Left lobe of liver (tissue), 2 donors: ENCODE data around the gene PARP15. TPM values are rescaled to one million over a fixed set of nuclear protein-coding genes. Genes with fewer than 3 reads are reported as not detected.
A peak's percentile ranks its signal among the peaks of the same experiment; 100 is the strongest.
"Not testable (repeated sequence)": the region's sequence is repeated elsewhere in the genome, so short reads cannot be mapped to it uniquely, and the experiment has no call there.

ENCODE experiments used
- ATAC-seq: fragments of 200-7000 bp; cut with Tn5 transposase; one replicate; pipeline ENCODE4 v1.9.1; 2020; ENCODE audit warnings: mild to moderate bottlenecking, moderate library complexity
- DNase-seq: peaks from one replicate; pipeline ENCODE4 v3.0.0-alpha.2; 2020; ENCODE audit warnings: low spot score
- total RNA-seq: library from RNA; stranded (reverse); gene quantifications from one replicate; pipeline ENCODE4 v1.2.1, GENCODE V29; 2021
- donor health status: DM: no; HTN: no; CAD: no; lungs with moderate emphysema.
- donor health status: DM: no; HTN: yes; CAD: no.

Gene PARP15
- total RNA-seq: 1.0 TPM

DNA sequence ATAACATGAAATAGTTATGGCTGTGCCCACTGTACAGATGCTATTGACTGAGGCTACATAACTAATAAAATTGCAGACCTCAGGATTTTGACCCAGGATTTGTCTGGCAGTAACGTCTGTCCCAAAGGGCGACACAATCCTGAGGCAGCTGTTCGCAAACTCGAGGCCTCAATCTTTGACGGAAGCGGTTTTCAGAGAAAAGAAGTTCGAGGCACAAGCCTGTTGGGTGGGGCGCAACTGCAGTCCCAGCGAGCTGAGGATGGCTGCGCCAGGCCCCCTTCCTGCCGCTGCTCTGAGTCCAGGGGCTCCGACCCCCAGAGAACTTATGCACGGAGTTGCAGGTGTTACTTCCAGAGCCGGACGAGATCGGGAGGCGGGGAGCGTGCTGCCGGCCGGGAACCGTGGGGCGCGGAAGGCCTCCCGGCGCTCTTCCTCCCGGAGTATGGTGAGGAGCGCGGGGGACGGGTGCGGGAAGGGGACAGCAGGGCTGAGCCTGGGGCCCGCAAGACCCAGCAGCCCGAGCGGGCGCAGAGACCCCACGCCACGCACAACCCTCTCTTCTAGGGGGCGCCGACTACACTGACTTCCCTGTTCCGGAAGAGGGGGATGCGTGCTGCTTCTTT is at the start of gene PARP15:
PARP15 (plus strand) TSS at position 242 of the 623 bp plus-strand sequence; CDS start at position 260, 18 bp downstream.
- ATAC-seq: peak; percentile 41
- DNase-seq: no peak

GRCh38 chr3:122530164-122530563 is 47.3 kb upstream of the PARP15 start:
- ATAC-seq (peak; percentile 59), DNase-seq (no peak)

GRCh38 chr3:122533480-122533879 is 44.0 kb upstream of the PARP15 start:
- ATAC-seq: no peak

GRCh38 chr3:122533931-122534334 is 43.5 kb upstream of the PARP15 start:
- ATAC-seq: no peak
- no peak for DNase-seq

More at GRCh38 chr3:122533480-122533879, 44.0 kb upstream of the PARP15 start:
- DNase-seq: no peak

GRCh38 chr3:122535964-122536631 is 41.4 kb upstream of the PARP15 start:
- ATAC-seq: no peak
- DNase-seq: no peak

DNA sequence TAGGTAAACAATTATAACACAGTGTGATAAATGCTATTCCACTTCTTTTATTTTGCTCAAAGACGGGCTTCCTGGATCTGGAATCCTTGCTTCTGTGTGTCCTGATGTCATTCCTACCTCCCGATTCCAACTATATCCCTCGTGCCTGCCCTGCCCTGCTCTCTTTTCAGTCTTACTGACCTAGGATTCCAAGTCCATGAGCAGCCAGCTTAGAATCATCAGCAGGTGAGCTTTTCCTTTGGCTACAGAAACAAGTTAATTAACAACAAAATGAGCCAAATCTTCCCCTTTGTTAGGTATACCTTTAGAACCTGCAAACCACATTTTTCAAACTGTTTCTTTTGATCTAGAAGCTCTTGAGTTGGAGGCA is 40.8 kb upstream of the PARP15 start:
- DNase-seq (no peak), ATAC-seq (no peak)

GRCh38 chr3:122538956-122539490 is 38.4 kb upstream of the PARP15 start:
- no peak for ATAC-seq
- DNase-seq: no peak

GRCh38 chr3:122546151-122546550 is 31.3 kb upstream of the PARP15 start:
- DNase-seq: peak; percentile 63
- peak; percentile 73 for ATAC-seq

DNA sequence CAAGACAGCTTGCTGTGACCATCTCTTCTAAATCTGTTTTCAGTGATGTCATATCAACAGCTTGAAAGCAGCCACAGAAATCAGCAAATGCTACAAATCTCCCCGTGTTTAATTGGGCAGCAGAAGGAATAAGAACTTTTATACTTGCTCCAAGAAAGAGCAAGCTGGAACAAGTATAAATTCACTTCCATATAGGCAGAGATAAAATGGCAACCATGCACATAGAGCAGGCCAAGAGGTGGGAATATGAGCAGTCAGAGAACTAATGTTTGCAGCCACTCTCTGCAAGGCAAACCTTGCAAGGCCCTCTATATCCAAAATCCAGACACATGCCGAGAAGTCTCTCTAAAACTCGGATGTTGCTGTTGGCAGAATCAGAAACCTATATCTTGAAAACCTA is 29.4 kb upstream of the PARP15 start:
- ATAC-seq (no peak), DNase-seq (no peak)

DNA sequence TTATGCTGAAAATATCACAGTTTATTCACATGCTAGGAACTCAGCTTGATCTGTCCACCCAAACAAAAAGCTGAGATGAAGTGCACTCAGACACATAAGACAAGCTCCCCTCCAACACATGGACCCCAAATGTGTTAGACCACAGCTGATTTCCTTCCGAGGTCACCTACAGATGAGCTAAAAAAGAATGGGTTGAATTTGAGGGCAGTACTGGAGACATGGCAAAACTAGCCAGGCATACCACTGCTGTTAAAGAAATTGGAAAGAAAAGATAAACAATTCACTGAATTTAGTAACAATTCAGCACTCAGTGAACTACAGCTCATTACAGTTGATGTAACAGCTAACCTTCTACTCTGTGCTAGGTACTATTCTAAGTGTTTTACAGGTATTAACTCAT is 28.8 kb upstream of the PARP15 start:
- ATAC-seq (no peak), DNase-seq (no peak)

GRCh38 chr3:122553171-122553570 is 24.3 kb upstream of the PARP15 start:
- ATAC-seq (peak; percentile 57), DNase-seq (no peak)

DNA sequence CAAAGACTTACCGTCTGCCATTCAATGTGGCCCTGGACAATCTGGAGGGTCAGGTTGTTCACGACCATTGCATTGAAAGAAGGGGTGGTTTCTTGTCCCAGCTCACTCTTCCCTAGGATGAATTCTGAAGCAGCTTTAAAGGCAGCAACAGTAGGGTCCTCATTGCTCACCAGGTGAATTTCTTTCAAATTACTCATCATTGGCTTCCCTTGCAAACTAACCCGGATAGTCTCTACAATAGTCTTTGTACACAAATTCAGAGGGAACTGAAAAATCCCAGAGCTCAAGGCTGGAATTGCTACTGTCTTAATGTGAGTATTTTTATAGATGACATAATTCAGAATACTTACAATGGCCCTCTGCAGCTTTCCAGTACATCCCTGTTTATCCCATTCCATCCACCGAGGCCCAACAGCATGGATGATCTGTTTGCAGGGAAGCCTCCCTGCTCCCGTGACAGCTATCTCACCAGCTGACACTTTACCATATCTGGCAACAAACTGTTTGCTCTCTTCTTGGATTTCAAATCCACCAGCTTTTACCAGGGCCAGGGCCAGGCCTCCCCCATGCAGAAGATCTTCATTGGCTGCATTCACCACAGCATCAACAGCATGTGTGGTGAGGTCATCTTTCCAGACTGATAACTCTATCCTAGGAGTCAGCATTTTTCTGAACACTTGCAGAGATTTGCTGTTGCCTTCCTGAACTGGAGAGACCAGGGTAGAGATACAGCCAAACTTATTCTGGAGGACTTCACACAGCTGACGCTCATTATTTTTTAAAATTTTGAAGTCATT is 22.0 kb upstream of the PARP15 start:
- DNase-seq (no peak), ATAC-seq (peak; percentile 21)

- DNase-seq: no peak
- ATAC-seq: no peak
These were observed 20.1 kb upstream of the PARP15 start for GRCh38 chr3:122557356-122557755.

DNA sequence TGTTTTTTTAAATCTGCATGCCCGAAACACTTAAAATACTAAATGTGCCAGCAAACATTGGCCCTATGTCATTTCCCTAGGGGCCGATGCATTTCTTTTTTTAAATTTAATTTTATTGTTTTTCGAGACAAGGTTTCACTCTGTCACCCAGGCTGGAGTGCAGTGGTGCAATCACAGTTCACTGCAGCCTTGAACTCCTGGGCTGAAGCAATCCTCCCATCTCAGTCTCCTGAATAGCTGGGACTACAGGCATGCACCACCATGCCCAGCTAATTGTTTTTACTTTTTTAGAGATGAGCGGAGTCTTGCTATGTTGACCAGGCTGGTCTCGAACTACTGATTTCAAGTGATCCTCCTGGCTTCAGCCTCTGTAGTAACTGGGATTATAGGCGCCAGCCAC is 18.8 kb upstream of the PARP15 start:
- DNase-seq (no peak), ATAC-seq (peak; percentile 53)

- ATAC-seq: no peak
- DNase-seq: no peak
These were observed 17.5 kb upstream of the PARP15 start for GRCh38 chr3:122559906-122560305.

GRCh38 chr3:122560680-122561079 is 16.8 kb upstream of the PARP15 start:
- DNase-seq (no peak), ATAC-seq (peak; percentile 37)

DNA sequence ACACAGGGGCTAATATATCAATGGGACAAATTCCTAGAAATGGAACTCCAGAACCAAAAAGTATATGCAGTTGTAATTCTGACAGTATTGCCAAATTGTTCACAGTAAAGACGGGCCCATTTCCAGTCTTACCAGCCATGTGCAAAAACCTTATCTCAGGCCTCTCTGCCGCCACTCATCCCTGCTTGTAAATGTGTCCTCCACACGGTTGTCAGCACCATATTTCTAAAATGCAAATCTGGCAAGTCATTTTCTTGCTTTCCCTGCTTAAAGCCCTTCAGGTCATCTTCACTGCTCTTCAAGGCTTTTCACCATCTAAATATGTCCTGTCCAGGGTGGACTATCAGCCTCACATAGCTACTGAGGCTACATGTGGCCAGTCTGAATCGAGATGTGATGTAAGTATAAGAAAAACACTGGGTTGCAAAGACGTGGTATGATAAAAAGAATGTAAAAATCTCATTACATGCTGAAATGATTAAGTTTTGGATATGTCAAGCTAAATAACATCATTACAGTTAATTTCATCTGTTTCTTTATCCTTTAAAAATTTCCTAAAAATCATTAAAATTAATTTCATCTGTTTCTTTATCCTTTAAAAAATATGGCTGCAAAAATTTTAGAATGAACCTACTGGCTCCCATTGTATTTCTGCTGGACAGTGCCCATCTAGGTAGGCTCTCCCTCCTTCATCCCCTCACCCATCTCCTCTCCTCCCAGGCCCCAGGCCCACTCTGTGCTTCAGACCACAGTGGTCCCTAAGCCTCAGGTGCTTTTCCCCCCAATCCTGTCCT is 14.3 kb upstream of the PARP15 start:
- no peak for ATAC-seq
- DNase-seq: no peak

DNA sequence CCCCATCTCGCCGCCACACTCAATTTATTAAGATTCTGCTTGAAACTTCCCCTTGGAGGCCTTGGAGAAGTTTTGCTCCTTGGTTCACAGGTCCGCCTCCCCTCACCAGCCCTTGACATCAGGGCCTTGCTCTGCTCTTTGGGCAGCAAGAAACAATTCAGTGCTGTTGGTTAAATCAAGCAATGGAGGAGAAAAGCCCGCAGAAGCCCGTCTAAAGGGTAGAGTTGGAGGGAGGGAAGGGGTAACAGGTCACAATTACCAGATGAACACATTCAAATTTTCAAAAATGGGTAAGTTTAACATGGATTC is 13.8 kb upstream of the PARP15 start:
- DNase-seq (no peak), ATAC-seq (peak; percentile 30)

DNA sequence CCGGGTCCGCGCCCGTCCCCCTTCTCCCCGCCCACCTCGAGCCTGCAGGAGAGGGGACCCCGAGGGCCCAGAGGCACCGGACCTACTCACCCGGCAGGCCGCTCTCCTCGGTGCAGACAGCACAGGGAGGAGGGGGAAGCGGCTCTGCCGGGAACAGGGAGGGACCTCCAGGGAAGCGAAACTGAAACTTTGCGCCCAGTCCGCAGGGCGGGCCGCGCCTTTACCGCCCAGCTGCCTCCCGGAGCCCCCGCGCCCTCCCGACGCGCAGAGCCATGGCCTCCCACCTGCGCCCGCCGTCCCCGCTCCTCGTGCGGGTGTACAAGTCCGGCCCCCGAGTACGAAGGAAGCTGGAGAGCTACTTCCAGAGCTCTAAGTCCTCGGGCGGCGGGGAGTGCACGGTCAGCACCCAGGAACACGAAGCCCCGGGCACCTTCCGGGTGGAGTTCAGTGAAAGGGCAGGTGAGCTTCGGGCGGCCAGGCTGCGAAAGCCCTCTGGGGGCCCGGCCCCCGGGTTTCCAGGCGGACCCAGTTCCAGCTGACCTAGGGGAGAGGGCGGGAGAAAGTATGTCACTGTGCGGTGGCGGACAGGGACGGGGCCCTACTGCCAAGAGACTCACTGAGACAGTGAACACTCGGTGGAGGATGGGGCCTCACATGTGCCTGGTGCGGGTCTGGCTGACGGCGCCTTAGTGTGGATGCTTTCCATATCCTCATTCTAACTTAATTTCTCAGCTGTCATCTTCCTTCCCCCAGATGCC is 13.1 kb upstream of the PARP15 start, which contains the start of the genes DTX3L and PARP9:
DTX3L (plus strand) TSS at position 184 of the 758 bp plus-strand sequence; CDS start at position 273, 89 bp downstream.
PARP9 (minus strand) TSS at position 146 of the 758 bp plus-strand sequence. CDS start 4,680 bp downstream, outside the sequence.
- DNase-seq: peak; percentile 90
- peak; percentile 94 for ATAC-seq

DNA sequence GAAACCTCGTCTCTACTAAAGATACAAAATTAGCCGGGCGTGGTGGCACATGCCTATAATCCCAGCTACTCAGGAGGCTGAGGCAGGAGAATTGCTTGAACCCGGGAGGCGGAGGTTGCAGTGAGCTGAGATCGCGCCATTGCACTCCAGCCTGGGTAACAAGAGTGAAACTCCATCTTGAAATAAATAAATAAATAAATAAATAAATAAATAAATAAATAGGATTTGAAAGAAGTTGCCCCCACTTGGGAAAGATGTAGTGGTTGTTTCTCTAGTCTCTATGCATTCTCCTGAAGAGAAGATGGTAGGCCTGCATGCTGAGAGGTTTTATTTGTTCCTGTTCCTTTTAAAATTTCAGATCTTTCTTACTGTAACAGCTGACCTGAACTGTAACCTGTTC is 9.3 kb upstream of the PARP15 start:
- DNase-seq, ATAC-seq: not testable (repeated sequence)
